ENCODE results near the gene HCFC1R1.
"Not testable (repeated sequence)": the region's sequence is repeated elsewhere in the genome, so short reads cannot be mapped to it uniquely, and the experiment has no call there.

Gene HCFC1R1

GRCh38 chr16:3023669-3024478, at the start of gene HCFC1R1, which contains the start of gene THOC6:
Gene HCFC1R1, minus strand, starts transcription at chr16:3023942. Its CDS starts 1 bp downstream, at chr16:3023941.
Gene THOC6, plus strand, starts transcription at chr16:3024035. Its CDS starts 292 bp downstream, at chr16:3024327.
- DNase-seq: peak; percentile 94

GRCh38 chr16:3073448-3073847, 49.7 kb upstream of the HCFC1R1 start:
- no peak for DNase-seq

GRCh38 chr16:3072576-3073263, 49.0 kb upstream of the HCFC1R1 start:
- not testable (repeated sequence) for DNase-seq

- DNase-seq: not testable (repeated sequence)
Observed at GRCh38 chr16:3072148-3072547, 48.4 kb upstream of the HCFC1R1 start.

GRCh38 chr16:3071655-3072054, 47.9 kb upstream of the HCFC1R1 start:
- DNase-seq: no peak

GRCh38 chr16:3070608-3071111, 46.9 kb upstream of the HCFC1R1 start:
- DNase-seq: no peak

- DNase-seq: not testable (repeated sequence)
Observed at GRCh38 chr16:3069146-3069545, 45.4 kb upstream of the HCFC1R1 start.

- no peak for DNase-seq
Observed at GRCh38 chr16:3068487-3068886, 44.7 kb upstream of the HCFC1R1 start.

- no peak for DNase-seq
Observed at GRCh38 chr16:3066440-3066748, 42.7 kb upstream of the HCFC1R1 start.

- DNase-seq: peak; percentile 33
Observed at GRCh38 chr16:3065742-3066439, 42.1 kb upstream of the HCFC1R1 start.

- peak; percentile 63 for DNase-seq
Observed at GRCh38 chr16:3065069-3065741, 41.5 kb upstream of the HCFC1R1 start, which contains the start of gene IL32. Gene IL32, plus strand, starts transcription at chr16:3065640. Its CDS starts 172 bp downstream, at chr16:3065812.

- no peak for DNase-seq
Observed at GRCh38 chr16:3063625-3064386, 40.1 kb upstream of the HCFC1R1 start.

- no peak for DNase-seq
Observed at GRCh38 chr16:3062553-3062952, 38.8 kb upstream of the HCFC1R1 start.

GRCh38 chr16:3060339-3061127, 36.8 kb upstream of the HCFC1R1 start:
- DNase-seq: no peak

- DNase-seq: no peak
Observed at GRCh38 chr16:3059723-3060242, 36.0 kb upstream of the HCFC1R1 start.

- peak; percentile 86 for DNase-seq
Observed at GRCh38 chr16:3059041-3059722, 35.4 kb upstream of the HCFC1R1 start.

GRCh38 chr16:3058139-3059030, 34.6 kb upstream of the HCFC1R1 start:
- peak; percentile 46 for DNase-seq

GRCh38 chr16:3057181-3058138, 33.7 kb upstream of the HCFC1R1 start:
- no peak for DNase-seq

All from stimulated activated CD4-positive, alpha-beta T cell treated with anti-CD3 and anti-CD28 coated beads, Interleukin-12 subunit alpha, Interleukin-12 subunit beta, amount 100 ng/mL, for 4 hours (primary cell).